CD4-positive, alpha-beta T cell treated with Interleukin-2 at 100 ng/mL for 4 hours (primary cell): ENCODE results near the gene MGAT3.
"Not testable (repeated sequence)": the region's sequence is repeated elsewhere in the genome, so short reads cannot be mapped to it uniquely, and the experiment has no call there.

ENCODE experiments used
- DNase-seq: peaks from one replicate; pipeline ENCODE4 v3.0.0-alpha.2; 2020; ENCODE audit warnings: low spot score

The MGAT3 gene

DNA sequence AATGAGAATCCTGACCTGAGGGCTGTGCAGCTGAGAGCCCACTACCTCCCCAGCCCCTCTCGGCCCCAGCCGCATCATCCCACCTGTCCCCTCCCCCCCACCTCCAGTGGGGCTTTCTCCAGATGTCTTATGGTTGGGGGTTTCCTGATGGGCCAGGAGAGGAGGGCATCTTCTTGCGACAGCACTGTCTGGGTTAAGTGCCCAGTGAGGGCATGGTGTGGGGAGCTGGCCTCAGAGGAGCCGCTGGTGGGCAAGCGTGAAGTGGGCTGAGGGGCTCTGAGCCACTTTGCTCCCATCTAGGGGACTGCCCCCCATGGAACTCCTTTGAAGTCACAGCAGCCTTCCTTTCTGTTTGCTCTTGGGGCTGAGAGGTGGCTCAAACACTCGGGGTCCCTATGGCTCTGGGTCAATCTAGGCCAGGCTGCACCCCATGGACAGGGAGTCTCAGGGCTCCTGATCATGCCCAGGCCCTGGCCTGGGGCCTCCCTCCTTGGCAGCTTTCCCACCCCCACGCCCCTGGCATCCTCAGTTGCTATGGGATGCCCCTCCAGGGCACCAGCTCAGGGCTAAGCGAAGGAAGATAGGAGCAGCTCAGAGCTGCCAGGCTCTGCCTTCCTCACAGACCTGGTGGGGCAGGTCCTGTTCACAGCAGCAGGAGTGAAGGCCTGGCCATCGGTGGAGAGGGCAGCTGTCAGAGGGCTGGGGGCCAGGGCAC is 34.3 kb downstream of the MGAT3 start:
- DNase-seq, result no peak

DNA sequence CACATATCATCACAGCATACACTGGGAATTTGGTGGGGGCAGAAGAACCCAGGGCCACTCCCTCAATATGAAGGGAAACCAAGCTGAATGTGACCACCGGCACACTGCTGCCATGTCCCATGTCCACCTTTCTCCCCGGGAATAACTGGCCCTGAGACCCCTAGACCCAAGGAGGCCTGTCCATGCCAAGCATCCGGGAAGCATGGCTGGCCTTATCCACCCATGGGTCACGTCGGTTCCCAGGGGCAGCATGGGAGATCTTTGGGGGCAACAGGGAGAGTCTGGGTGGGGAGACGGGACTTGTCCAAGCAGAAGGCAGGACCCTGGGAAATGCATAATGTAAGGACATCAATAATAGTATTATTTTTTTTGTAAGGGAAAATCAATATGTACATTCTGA is 34.9 kb downstream of the MGAT3 start:
- no peak for DNase-seq

DNA sequence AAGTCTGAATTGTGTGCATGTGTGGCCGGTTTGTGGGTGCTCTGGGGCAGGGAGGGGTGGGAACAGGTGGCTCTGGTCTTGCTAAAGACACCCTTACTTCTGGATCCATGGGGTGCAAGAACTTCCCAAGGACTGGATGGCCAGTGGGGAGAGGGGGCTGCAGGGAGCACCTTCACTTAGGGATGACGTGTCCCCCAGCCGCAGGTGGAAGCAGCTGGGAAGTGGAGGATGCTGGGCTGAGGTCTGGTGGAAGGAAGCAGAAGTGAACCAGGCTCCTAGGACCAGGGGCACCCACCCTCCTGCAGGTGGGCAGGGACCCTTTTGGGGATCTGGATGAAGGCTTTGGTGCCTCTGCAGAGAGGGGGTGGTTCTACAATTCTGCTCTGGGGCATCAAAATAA is 35.4 kb downstream of the MGAT3 start:
- no peak for DNase-seq

DNA sequence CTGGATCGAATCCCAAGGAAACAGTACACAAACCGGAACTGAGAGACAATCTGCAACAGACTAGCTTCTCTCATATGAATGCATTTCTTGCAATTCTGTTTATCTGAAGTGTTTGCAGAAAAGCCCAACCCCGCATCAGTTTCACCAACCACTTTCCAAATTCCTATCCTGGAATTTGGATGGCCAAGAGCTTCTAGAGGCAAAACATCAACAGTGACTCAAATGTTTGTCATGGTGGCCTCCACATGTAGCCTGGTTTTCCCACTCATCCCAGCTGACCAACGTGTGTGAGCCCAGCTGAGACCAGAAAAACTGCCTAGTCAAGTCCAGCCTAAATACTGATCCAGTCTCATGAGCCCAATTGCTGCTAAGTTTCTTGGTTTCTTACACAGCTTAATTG is 36.9 kb downstream of the MGAT3 start:
- DNase-seq, result no peak

DNA sequence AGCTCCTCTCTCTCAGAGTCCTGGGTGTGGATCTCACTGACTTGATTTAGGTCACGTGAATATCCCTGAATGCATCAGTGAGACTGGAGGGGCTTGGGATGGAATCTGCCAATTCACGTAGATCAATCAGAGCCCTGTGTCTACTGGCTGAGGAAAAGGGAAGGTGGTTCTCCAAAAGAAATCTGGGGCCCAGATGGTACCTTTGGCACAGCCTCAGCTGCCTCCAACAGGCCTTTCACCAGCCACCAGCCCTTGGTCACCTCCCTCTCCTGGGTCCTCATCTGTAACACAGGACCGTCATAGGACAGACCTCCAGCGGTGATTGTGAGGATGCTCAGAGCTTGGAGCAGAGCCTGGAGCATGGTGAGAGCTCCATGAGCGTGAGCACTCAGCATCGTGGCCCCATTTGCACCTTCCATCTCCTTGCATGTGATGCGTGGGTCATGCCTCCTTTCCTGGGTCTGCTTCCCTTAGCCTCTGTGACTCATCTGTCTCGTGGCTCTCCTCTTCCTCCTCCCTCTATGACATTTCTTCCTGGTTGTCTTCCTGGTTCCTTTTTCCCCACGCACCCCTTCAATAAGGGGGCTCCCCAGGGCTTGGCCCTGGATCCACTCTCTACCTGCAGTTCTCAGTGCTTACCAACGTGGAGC is 37.8 kb downstream of the MGAT3 start:
- no peak for DNase-seq

DNA sequence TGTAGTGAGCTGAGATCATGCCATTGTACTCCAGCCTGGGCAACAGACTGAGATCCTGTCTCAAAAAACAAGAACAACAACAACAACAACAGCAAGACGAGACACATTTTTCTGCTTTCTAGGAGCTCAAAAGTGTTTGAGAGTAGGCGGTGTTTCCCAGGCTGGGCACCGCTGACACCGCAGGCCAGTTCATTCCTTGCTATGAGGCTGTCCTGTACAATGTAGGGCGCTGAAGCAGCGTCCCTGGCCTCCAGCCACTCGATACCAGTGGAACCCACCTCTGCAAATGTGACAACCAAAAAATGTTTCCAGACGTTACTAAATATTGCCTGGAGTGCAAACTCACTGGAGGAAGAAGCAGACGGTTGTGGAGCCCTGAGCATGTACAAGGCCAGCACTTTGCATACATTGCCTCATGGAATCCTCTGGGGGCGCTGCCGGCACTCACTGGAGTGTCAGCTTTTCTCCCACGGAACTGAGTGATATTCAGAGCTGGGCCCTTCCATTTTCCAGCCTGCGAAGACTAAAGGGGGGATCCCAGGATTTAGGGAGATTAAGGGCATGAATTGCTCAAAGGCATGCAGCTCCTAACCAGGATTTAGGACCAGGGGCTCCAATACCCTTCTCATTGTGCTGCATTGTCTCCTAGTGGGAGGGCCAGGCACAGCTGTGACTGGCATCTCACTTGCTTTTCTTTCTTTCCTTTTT is 39.5 kb downstream of the MGAT3 start:
- DNase-seq, result peak; percentile 47

DNA sequence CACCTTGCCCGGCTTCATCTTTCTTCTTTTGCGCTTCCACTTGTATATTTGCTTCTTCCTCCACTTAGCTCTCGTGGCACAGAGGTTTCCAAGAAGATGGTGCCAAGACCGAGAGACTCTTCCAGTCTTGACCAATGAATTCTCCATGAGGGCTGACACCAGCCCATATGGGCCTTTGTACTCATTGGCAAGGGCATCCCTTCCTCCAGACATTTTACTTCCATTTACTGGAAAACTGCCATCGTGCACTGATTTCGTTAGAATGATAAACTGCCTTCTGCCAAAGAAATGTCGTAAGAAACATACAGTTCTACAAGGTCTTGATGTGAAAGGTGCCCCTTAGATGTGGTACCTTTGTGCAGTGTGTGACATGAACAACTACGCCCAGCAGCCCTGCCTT is 40.6 kb downstream of the MGAT3 start:
- no peak for DNase-seq

DNA sequence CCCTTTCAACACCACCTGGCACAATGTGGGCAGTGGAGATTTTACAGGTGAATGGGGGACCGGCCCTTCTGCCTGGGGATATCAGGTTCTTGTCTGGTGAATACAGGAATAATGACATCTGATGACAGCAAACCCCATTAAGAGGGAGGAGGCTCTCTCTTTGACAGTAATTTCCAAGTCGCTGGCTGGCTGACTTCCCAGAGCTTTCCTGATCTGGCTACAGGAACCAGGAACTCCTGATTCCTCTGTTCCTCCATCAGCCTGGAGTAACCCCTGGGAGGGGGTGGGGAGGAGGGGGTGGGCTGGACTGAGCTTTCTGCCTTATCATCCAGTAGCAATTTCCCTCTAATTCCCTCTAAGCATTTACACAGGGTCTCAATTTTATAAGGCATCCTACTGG is 41.6 kb downstream of the MGAT3 start:
- DNase-seq, result no peak

DNA sequence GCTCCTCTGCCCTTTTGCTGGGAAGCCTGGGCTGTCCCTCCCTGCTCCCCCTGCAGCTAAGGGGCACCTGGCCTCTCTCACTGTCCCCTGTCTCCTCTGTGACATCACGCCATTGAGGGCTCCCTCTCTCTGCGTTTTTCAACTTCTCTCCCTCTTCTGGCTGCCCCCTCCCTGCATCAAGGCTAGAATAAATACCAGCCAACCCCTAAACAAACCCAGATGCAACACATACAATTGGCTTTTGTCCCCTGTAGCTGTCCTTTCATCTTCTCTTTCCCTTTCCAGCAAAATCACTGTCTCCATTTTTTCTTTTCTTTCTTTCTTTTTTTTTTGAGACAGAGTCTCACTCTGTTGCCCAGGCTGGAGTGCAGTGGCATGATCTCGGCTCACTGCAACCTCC is 42.0 kb downstream of the MGAT3 start:
- no peak for DNase-seq

DNA sequence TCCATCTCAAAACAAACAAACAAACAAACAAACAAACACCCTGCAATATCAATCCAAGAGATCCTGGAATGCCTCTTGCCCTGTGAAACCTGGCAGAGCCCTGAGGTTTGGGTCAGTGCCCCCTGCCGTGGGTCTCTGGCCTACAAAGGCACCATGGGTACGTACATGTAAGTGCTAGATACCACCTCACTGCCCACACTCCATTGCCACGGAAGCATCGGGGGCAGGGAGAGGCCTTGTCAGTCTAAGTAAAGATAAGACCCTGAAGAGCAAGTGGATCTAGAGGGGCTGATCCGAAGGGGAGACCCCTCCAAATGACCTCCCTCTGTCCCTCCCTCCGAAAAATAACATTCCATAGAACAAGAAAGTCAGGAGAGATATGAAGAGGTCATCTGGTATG is 43.3 kb downstream of the MGAT3 start:
- no peak for DNase-seq

DNA sequence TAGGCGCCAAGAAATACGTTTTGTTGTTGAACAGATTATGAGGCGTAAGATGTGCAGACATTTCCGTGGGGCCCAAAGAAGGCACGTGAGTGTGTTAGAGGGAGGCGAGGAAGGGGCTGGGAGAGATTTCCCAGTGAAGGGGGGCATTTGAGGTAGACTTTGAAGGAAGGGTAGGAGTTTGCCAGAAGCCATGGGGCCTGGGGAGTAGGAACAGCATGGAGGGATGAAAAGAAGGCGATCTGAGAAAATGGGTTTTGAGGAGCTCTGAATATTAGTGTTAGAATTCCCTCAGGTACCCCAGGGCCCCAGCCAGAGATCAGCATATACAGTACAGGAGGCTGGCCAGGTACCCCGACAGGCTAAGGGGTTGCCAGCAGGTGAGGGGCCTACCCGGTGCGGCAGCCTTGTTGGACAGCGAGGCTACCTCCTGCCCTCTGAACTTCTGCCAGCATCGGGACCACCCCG is 44.9 kb downstream of the MGAT3 start:
- no peak for DNase-seq

DNA sequence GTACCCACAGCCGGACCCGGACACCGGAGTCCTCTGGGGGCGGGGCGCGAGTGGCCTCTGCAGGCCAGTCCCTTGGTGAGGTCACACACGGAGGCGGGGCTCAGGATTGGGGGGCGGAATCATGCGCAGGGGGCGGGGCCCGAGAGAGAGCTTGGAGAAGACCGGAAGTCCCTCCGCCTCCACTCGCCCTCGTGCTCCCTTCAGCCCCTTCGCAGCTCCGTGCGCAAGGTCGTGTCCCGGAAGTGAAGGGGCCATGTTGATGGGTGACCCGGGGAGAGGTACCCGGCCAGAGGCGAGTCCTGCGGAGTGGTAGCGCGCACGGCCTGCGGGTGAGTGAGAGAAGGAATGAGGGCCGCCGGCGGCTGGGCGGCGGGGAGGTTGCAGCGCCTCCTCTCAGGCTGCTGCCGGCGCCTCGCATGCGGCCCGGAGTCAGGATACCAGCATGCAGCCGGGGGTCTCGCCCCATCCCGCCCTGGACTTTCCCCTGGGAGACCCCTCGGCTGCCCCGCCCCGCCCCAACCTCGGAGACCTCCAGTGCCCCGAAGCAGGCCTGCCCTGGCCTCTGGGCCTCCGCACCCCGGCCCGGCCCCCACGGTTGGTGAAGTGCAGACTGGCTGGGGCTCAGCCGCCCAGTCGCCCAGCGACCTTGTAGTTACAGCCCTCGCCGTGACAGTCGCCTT is 45.4 kb downstream of the MGAT3 start, which contains the start of gene MIEF1:
TSS of gene MIEF1 (plus strand) at position 182 of the 680 bp plus-strand sequence. CDS start 9,005 bp downstream, outside the sequence.
- DNase-seq, result peak; percentile 91

DNA sequence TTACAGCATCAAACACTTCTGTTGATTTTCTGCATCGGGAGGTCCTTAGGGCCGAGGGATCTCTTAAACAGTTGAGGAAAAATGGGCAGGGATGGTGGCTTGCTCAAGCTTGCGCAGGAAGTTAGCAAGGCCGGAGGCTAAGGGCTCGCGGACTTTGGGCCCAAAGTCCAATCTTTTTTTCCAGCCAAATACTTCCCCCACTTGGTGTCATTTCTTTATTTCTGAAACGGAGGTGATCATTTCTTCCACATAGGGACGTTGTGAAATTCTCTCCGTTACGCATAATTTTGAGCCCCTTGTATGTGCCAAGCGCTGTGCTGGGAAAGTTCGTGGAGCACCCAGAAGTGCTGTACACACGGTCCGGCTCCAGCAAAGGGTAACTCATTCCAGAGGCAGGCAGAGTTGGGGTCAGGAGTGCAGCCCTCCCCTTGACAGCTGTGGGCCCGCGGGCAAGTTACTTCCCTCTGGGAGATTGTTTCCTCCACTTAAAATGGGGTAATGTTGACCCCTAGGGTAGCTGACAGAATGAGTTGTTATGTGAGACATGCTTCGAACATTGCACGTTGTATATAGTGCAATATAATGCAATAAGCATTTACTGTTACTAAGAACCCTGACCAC is 46.1 kb downstream of the MGAT3 start:
- DNase-seq, result no peak

DNA sequence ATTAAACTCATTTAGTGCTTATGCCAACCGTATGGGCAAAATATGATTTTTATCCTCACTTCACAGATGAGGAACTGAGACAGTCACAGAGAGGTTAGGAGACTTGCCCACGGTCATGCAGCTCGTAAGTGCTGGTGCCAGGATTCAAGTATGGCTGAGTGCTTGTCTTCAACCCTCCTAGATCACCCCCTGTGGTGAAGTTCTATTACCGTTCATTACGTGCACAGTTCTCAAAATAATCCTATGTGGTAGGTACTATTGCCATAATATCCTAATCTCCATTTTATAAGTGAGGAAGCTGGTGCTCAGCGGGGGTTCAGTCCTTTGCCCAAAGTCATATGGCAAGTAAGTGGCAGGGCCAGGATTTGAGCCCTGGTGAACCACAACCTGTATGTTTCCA is 46.8 kb downstream of the MGAT3 start:
- DNase-seq, result no peak

DNA sequence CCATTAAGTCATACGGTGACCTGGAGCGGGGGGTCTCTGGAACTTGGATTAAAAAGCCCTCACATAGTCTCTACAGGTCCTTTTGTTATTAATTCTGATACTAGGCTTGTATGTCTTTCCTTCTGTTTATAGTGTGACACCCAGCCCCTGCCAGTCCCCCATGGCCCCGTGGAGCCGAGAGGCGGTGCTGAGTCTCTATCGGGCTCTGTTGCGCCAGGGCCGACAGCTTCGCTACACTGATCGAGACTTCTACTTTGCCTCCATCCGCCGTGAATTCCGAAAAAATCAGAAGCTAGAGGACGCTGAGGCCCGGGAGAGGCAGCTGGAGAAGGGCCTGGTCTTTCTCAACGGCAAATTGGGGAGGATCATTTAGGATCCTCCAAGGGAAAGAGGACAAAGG is 47.3 kb downstream of the MGAT3 start:
- no peak for DNase-seq

DNA sequence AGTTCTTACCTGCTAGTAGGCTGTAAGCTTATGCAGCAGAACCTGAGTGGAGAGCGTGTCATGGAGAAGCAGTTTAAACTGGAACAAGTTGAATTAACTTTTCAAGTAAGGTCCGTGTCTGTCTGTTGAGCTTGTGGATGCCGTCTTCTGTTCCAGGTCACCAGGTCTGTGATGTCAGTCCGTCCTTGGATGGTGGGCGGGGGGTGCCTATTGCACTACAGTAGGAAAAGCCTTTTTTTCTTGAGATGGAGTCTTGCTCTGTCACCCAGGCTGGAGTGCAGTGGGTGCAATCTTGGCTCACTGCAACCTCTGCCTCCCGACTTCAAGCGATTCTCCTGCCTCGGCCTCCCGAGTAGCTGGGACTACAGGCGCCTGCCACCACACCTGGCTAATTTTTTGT is 50.2 kb downstream of the MGAT3 start:
- not testable (repeated sequence) for DNase-seq

DNA sequence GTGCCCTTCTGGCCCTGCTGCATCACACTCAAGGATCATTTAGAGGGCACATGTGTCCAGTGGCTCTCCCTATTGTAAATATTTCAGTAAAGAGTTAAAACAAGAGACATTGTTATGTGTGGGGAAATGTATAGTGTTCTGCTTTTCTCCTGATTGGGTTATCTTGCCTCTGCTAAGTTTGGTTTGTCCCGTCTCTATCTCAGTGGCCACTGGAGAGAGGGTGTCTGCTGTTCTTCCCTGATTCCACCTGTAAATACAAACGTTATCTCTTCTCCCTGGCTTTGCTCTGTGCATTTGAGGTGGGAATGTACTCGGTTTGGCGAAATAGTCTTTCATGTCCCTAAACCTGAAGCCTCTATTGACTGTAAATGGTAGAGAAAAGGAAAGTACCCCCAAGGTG is 51.6 kb downstream of the MGAT3 start:
- no peak for DNase-seq

DNA sequence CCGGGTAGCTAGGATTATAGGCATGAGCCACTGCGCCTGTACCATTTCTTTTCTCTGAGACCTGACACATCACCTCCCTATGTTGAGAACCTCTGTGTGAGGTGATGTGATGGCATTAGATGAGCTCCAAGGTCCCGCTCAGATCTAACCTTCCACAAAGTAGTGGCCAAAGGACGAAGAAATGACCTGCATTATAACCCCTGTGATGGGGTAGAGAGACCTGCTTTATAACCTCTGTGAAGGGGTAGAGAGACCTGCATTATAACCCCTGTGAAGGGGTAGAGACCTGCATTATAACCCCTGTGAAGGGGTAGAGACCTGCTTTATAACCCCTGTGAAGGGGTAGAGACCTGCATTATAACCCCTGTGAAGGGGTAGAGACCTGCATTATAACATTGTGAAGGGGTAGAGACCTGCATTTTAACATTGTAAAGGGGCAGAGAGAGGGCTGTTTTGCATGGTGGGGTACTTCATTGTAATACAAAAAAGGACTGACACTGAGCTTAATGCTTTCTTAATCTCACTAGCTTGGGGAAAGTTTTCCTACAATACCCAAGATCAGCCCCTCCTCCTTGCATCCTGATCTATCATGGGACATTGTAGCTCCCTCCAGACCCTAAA is 53.8 kb downstream of the MGAT3 start:
- DNase-seq, result no peak

DNA sequence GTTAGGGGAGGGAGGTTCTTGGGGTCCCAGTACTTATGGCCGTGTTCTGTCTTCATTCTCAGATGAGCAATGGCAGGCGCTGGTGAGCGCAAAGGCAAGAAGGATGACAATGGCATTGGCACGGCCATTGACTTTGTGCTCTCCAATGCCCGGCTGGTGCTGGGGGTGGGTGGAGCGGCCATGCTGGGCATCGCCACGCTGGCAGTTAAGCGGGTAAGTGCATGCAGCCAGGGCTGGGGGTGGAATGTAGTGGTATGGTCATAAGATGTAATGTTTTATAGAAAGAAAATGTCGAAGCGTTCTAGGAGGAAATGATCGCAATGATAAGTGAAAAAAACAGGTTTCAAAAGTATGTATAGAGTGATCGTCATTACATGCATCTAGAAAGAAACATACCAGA is 54.4 kb downstream of the MGAT3 start:
- DNase-seq, result no peak

DNA sequence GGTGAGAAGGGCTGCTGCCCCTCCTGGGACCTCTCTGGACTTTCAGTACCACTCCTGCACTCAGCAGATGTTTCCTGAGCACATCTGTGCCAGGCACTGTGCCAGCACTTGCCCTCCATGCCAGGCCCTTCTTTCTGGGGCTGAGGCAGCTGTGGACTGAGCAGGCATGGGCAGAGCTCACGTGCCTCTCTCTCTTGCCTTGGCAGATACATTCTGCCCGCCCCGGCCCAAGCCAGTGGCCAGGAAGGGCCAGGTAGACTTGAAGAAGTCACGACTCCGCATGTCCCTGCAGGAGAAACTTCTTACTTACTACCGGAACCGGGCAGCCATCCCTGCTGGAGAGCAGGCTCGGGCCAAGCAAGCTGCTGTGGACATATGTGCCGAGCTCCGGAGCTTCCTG is 55.2 kb downstream of the MGAT3 start:
- DNase-seq, result no peak

DNA sequence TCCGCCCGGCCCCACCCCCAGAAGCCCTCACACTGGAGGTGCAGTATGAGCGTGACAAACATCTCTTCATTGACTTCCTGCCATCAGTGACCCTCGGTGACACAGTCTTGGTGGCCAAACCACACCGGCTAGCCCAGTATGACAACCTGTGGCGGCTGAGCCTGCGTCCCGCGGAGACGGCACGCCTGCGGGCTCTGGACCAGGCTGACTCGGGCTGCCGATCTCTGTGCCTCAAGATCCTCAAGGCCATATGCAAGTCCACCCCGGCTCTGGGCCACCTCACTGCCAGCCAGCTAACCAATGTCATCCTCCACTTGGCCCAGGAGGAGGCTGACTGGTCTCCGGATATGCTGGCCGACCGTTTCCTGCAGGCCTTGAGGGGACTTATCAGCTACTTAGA is 57.0 kb downstream of the MGAT3 start:
- no peak for DNase-seq
